HG03139 (cell line): ENCODE measurements around the gene CLCN3.
"Not testable (repeated sequence)": the region's sequence is repeated elsewhere in the genome, so short reads cannot be mapped to it uniquely, and the experiment has no call there.

Source experiments
- ATAC-seq: cut with Tn5 transposase; IDR thresholded peaks from one replicate; pipeline ENCODE4 v1.9.1; 2021; ENCODE audit not compliant: unreplicated experiment

Gene CLCN3

DNA sequence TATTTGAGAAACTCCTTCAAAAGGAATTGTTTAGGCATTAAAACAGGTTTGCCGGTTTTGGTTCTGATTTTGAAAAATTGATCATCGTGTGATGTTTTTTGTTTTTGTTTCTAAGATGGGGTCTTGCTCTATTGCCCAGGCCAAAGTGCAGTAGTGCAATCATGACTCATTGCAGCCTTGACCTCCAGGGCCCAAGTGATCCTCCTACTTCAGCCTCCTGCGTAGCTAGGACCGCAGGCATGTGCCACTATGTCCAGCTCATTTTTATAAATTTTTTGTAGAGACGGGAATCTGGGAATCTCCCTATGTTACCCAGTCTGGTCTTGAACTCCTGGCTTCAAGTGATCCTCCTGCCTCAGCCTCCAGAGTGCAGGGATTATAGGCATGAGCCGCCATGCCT lies 35.0 kb downstream of the CLCN3 start:
- ATAC-seq, result no peak

GRCh38 chr4:169657470-169658107 lies 37.2 kb downstream of the CLCN3 start:
- ATAC-seq, result no peak

GRCh38 chr4:169658196-169658595 lies 37.8 kb downstream of the CLCN3 start:
- ATAC-seq, result no peak

GRCh38 chr4:169658975-169659715 lies 38.8 kb downstream of the CLCN3 start:
- ATAC-seq, result no peak

DNA sequence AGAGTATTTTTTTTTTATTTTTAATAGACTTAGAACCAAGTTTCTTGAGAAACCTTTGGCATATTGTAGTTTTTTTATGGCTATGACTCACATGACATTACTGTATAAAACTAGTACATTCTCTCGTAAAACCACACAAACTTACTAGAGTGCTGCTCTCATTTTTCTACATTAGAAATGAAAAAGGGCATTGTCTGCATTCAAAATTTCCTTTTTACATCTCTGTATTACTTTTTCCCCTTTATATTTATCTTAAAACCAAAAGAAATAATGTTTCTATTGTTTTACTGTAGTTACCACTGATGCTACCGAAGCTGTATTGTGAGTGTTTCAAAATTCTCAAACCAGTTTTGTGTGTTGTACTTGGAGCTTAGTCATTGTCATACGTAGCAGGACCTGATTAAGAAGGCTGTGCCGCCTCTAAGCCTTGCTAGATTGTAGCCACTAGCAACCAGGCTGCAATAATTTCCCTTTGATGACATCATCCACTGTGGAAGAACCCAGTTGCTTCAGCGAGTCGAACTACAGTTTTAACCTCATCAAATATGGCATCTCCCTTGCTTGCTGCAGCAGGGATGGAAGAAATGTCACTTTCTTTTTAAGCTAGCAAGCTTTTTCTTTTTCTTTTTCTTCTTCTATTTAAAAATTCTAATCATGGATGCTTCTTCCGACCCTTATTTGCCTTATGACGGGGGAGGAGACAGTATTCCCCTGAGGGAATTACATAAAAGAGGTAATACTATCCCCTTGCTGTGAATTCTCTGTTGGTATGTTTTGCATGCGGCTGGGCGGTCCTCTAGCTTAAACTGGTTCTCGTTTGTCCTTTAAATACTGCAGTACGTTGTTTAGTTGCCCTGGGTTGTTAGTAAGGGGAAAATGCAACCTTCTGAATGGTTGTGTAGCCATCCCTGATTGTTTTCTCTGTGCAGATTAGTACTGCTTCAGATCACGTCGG lies 39.6 kb downstream of the CLCN3 start:
- peak; percentile 92 for ATAC-seq

DNA sequence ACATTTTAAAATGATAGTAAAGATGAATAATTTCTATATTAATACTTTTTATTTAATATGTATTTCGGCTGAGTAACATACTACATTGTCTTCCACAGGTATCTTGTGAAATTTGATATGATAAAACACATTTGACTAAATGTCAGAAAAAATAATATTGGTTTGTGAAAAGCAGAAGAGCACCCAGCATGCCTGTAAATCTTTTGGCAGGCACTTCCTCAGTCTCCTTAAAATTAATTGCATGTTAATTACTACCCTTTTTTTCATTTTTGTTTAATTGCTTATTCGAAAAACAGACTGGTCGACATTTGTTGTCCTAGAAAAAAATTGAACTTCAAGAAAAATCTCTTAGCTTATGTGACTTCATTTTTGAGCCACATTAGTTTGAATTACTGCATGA lies 40.6 kb downstream of the CLCN3 start:
- no peak for ATAC-seq

DNA sequence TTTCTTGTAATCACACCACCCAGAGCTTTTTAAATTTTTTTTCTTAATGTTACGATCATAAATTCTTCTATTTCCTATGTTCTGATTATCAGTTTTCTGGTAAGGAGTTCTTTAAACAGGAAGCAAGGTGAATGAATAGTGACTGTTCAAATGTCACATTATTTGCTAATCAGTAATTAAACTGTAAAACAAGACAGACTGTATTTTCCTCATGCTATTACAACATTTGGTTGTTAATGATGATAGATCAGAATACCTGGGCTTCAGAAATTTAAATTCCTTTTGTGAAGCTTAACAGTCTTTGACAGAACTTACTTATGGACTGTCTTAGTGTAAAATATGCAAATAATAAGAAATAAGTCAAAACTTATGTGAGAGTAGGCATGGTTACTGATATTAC lies 41.4 kb downstream of the CLCN3 start:
- ATAC-seq, result no peak

GRCh38 chr4:169662206-169662605 lies 41.8 kb downstream of the CLCN3 start:
- no peak for ATAC-seq

DNA sequence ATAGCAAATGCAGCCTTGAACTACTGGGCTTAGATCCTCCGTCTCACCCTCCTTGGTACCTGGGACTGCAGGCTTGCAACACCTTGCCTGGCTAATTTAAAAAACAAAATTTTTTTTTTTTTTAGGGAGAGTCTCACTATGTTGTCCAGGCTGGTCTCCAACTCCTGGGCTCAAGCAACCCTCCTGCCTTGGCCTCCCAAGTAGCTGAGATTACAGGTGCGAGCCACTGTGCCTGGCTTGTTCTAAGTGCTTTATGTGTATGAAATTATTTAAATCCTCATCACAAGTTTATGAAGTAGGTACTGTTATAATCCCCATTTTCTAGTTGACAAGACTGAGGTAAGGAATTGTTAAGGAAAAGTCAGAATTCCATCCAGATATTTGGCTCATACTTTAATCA lies 43.0 kb downstream of the CLCN3 start:
- no peak for ATAC-seq

DNA sequence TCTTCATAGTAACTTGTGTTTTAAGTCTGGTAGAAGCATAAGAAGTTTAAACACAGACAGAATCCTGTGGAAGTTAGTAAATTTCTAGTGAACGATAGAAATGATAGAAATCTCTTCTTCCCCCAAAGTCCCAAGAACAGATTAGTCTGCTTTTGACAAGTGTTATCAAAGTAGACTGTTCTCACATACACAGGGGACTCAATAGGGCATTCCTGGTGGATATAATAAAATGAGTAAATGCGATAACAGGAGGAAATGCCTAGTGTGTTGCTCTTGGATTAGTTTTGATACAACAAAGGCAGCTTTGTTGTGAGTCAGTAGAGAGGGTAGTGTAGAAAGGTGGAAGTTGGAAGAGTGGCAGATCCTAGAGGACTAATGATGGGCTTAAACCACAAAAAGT lies 43.5 kb downstream of the CLCN3 start:
- no peak for ATAC-seq

- no peak for ATAC-seq
Measured at GRCh38 chr4:169664615-169665014, 44.2 kb downstream of the CLCN3 start.

DNA sequence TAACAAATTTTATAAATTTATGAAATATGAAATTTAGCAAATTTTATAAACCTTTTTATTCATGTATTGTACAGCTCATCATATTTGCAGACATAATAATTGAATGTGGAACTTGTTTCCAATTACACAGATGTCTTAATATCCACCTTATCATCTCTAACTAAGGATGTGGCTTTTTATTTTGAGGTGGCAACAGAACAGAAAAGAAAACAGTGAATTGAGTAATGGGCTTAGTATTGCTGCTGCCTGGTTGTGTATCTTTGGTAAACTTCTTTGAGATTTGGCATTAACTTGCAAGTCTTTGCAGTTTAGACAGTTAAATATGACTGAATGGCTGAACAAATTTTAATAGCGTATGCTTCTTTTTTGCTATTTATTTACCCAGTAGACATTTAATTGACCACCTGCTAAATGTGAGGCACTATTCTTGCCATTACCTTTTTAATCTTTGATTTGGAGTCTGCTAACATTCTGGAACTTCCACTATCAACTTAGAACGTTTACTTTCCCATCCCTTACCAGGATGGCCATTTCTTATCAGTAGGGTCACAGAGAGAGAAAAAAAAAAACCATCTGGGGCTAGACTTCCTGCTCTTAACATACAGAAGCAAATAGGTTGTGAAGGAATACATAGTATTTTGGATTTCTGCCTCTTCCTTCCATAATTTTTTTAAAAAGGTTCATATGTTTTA lies 44.8 kb downstream of the CLCN3 start:
- ATAC-seq, result no peak

DNA sequence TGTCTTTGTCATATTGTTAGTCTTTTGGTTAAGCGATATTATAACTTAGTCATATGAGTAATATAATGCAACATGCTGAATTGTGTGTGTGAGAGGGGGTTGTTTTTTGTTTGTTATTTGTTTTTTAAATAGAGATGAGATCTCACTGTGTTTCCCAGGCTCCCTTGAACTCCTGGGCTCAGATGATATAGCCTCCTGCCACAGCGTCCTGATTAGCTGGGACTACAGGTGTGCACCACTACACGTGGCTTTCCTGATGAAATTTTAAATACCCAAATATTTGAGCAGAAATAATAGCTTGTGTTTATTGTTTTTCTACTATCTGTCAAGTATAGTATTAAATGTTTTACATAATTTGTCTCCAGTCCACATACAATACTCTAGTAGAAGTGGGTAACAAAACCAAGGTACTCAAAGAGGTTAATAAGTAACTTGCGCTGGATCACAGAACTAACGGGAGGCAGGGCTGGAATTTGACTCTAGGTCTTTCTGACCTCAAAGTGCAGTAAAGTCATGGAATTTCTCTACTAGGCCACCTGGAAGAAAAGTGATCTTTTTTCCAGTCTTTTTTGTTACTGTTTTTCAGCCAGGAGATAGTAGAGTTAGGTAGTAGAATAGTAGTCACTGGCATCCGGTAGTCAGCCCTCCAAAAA lies 47.8 kb downstream of the CLCN3 start:
- no peak for ATAC-seq

DNA sequence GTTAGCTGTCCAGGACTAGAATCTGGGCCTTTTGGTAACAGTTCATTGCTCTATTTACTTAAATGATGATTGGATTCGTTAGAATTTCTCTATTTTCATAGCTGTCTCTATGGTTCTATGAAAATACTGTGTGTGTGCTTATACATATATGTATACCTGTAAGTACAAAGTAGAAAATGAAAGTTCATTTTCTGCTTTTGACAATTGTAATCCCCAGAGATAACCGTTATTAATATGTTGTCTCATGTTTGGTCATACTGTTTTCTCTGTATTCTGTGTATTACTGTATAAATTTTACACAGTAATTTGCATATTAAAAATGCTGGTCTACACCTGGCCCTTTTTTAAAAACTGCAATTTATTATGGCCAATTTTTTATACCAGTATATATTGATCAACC lies 55.4 kb downstream of the CLCN3 start:
- ATAC-seq, result no peak

DNA sequence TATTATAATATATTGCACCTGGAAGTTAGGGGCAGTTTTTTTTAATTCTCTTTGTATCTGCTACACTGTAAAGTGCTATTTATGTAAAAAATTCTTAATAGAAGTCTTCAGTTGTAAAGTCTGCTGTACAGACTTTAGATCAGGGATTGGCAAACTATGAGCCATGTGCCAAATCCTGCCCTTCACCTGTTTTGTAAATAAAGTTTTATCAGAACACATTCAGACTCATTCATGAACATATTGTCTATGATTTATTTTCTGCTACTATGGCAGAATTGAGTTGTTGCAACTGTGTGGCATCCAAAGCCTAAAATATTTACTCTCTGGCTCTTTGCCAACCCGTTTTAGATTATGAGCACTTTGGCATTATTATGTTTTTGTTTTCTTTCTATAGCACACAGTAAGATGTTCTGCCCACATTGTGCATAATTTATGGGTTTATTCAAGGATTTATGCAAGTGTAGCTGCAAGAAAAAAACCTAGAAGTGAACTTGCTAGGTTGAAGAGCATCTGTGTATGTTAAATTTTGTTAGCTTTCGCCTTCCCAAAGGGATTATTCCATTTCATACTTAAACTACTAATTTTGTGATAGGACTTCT lies 56.9 kb downstream of the CLCN3 start:
- no peak for ATAC-seq

- ATAC-seq, result not testable (repeated sequence)
Measured at GRCh38 chr4:169678486-169678885, 58.1 kb downstream of the CLCN3 start.

- not testable (repeated sequence) for ATAC-seq
Measured at GRCh38 chr4:169678951-169679591, 58.7 kb downstream of the CLCN3 start.

DNA sequence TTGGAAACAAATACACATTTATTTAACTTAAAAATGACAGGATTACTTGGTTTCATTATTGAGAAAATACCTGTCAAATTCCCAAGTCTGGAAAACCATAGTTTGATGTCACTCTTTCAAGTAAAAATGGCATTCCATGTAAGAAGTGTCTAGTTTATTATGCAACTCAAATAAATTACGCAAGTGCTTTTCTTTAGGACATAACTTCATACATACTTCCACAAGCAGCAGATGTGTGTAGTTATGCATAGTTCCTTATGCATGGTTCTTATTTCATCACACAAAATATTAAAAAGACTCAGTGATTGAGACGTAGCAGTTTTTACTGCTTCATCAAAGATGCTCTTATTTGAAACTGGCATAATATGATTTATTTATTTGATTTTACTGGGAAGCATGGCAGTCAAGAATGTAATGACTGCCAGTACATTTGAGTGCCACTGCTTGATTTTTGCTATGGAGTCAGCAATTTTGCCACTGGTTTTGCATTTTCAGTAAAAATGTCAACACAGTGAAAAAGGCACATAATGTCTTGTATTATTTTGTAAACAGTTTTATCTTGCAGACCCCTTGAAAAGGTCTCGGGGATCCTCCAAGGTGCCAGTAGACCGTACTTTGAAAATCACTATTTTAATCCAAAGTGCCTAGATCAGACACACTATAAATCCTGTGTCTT lies 62.1 kb downstream of the CLCN3 start:
- no peak for ATAC-seq

- ATAC-seq, result no peak
Measured at GRCh38 chr4:169689681-169690080, 69.3 kb downstream of the CLCN3 start.
